Peyer's patch (tissue), 4 donors: ENCODE results near the gene E4F1.

Source experiments
- POLR2A ChIP-seq, 2 donors: fragments of 450-650 bp; IDR thresholded peaks; one replicate each; pipeline ENCODE4 v1.5.1; 2017; ENCODE audit warnings: antibody characterized with exemption in 2 of 2, mild to moderate bottlenecking in 2 of 2, moderate library complexity in 2 of 2
- TF ChIP-seq, protein P1 (sequence below), 6 experiments: fragments of 450-650 bp in 4 of 6; fragments of 200-600 bp in 2 of 6; sonication (generic) in 1 of 6; IDR thresholded peaks; one replicate each; pipeline ENCODE4 v1.5.1; 2017 to 2019; ENCODE audit warnings: antibody characterized with exemption in 6 of 6, mild to moderate bottlenecking in 3 of 6, moderate library complexity in 1 of 6

GRCh38 chr16:2204416-2205103, 18.8 kb upstream of the E4F1 start:
- no peak for TF ChIP-seq POLR2A (IDR thresholded peaks at IDR 0.05)
- TF ChIP-seq, protein P1, sequence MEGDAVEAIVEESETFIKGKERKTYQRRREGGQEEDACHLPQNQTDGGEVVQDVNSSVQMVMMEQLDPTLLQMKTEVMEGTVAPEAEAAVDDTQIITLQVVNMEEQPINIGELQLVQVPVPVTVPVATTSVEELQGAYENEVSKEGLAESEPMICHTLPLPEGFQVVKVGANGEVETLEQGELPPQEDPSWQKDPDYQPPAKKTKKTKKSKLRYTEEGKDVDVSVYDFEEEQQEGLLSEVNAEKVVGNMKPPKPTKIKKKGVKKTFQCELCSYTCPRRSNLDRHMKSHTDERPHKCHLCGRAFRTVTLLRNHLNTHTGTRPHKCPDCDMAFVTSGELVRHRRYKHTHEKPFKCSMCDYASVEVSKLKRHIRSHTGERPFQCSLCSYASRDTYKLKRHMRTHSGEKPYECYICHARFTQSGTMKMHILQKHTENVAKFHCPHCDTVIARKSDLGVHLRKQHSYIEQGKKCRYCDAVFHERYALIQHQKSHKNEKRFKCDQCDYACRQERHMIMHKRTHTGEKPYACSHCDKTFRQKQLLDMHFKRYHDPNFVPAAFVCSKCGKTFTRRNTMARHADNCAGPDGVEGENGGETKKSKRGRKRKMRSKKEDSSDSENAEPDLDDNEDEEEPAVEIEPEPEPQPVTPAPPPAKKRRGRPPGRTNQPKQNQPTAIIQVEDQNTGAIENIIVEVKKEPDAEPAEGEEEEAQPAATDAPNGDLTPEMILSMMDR (IDR thresholded peaks at IDR 0.05), result no peak
